Upper lobe of left lung (tissue), 4 donors: ENCODE results near the gene AAGAB.

Experiments
- CTCF ChIP-seq, 6 experiments: fragments of 450-650 bp in 4 of 6; fragments of 200-600 bp in 2 of 6; sonication (generic) in 2 of 6; IDR thresholded peaks; one replicate each; pipeline ENCODE4 v1.5.1; 2016 to 2019; ENCODE audit warnings: antibody characterized with exemption in 6 of 6
- EP300 ChIP-seq, 4 donors: sonication (generic); formaldehyde crosslinking; IDR thresholded peaks; one replicate each; pipeline ENCODE4 v1.5.1; 2017; ENCODE audit warnings: antibody characterized with exemption in 4 of 4, control low read depth in 2 of 4
- POLR2A ChIP-seq, 4 donors: fragments of 450-650 bp; IDR thresholded peaks; one replicate each; pipeline ENCODE4 v1.5.1; 2016 to 2017; ENCODE audit warnings: antibody characterized with exemption in 4 of 4, mild to moderate bottlenecking in 2 of 4
- POLR2AphosphoS5 ChIP-seq, 2 donors: sonication (generic); formaldehyde crosslinking; IDR thresholded peaks; one replicate each; pipeline ENCODE4 v1.5.1; 2017; ENCODE audit warnings: antibody characterized with exemption in 2 of 2

GRCh38 chr15:67196222-67196621 lies 58.2 kb downstream of the AAGAB start:
- no peak for TF ChIP-seq CTCF (IDR thresholded peaks at IDR 0.05)
- no peak for TF ChIP-seq EP300 (IDR thresholded peaks at IDR 0.05)
- TF ChIP-seq POLR2A (IDR thresholded peaks at IDR 0.05), result no peak
- TF ChIP-seq POLR2AphosphoS5 (IDR thresholded peaks at IDR 0.05), result no peak
